OCI-LY1 (cell line): ENCODE measurements around the gene ZNF726.

Experiments
- H2AFZ ChIP-seq: fragments of 200-600 bp; sonication (generic), shearing (Covaris generic); 2 replicates; pipeline ENCODE4 v1.6.0; 2014; ENCODE audit warnings: antibody characterized with exemption, mild to moderate bottlenecking, low read length
- H3F3A ChIP-seq: fragments of 200-600 bp; sonication (generic), shearing (Covaris generic); 2 replicates; pipeline ENCODE4 v1.6.0; 2014; ENCODE audit warnings: mild to moderate bottlenecking, antibody characterized with exemption, low read length, moderate library complexity; ENCODE audit not compliant: insufficient read depth
- H3K27ac ChIP-seq: fragments of 200-600 bp; sonication (generic); 2 replicates; pipeline ENCODE4 v1.5.1; 2014; ENCODE audit warnings: low read length, mixed run types, mild to moderate bottlenecking, low read depth; ENCODE audit not compliant: poor library complexity, severe bottlenecking
- H3K27me3 ChIP-seq: fragments of 200-600 bp; sonication (generic); 2 replicates; pipeline ENCODE4 v1.6.0; 2014; ENCODE audit warnings: antibody characterized with exemption, mild to moderate bottlenecking, low read length, moderate library complexity; ENCODE audit not compliant: insufficient read depth
- H3K36me3 ChIP-seq: fragments of 200-600 bp; sonication (generic); 2 replicates; pipeline ENCODE4 v1.6.1; 2014; ENCODE audit warnings: mild to moderate bottlenecking, antibody characterized with exemption, low read length, moderate library complexity, mixed read lengths; ENCODE audit not compliant: insufficient read depth
- H3K4me1 ChIP-seq: fragments of 200-600 bp; sonication (generic); 2 replicates; pipeline ENCODE4 v1.5.1; 2014; ENCODE audit warnings: mild to moderate bottlenecking, low read length, moderate library complexity; ENCODE audit not compliant: insufficient read depth, severe bottlenecking
- H3K4me2 ChIP-seq: fragments of 200-600 bp; sonication (generic), shearing (Covaris generic); 2 replicates; pipeline ENCODE4 v1.6.1; 2014; ENCODE audit warnings: low read length
- H3K4me3 ChIP-seq: fragments of 200-600 bp; sonication (generic); 2 replicates; pipeline ENCODE4 v1.5.1; 2014; ENCODE audit warnings: low read length, low read depth, mild to moderate bottlenecking, mixed read lengths; ENCODE audit not compliant: poor library complexity, severe bottlenecking
- H3K79me2 ChIP-seq: fragments of 200-600 bp; shearing (Covaris generic); 2 replicates; pipeline ENCODE4 v1.6.1; 2016; ENCODE audit warnings: mixed run types, low read length, mixed read lengths; ENCODE audit not compliant: insufficient read depth
- H3K9ac ChIP-seq: fragments of 200-600 bp; sonication (generic), shearing (Covaris generic); 2 replicates; pipeline ENCODE4 v1.6.1; 2014; ENCODE audit warnings: mild to moderate bottlenecking, low read length, mixed read lengths
- H3K9me2 ChIP-seq: fragments of 200-600 bp; sonication (generic), shearing (Covaris generic); 2 replicates; pipeline ENCODE4 v1.6.1; 2014; ENCODE audit warnings: low read depth, mild to moderate bottlenecking, low read length, mixed read lengths
- H3K9me3 ChIP-seq: fragments of 200-600 bp; shearing (Covaris generic); 2 replicates; pipeline ENCODE4 v1.6.1; 2014; ENCODE audit warnings: low read length, mixed read lengths
- H4K20me1 ChIP-seq: fragments of 200-600 bp; sonication (generic), shearing (Covaris generic); 2 replicates; pipeline ENCODE4 v1.6.0; 2016; ENCODE audit warnings: mild to moderate bottlenecking, low read length; ENCODE audit not compliant: insufficient read depth
- EZH2 ChIP-seq: fragments of 200-600 bp; sonication (generic), shearing (Covaris generic); IDR thresholded peaks from 2 replicates; pipeline ENCODE4 v1.8.0; 2017; ENCODE audit warnings: borderline replicate concordance, mixed run types, mild to moderate bottlenecking, antibody characterized with exemption, low read length, moderate library complexity, mixed read lengths
- TF ChIP-seq, protein P1 (sequence below): fragments of 200-600 bp; sonication (generic), shearing (Covaris generic); IDR thresholded peaks from 2 replicates; pipeline ENCODE4 v1.5.1; 2017; ENCODE audit warnings: mild to moderate bottlenecking, antibody characterized with exemption, low read length, moderate library complexity, mixed read lengths

The ZNF726 gene

DNA sequence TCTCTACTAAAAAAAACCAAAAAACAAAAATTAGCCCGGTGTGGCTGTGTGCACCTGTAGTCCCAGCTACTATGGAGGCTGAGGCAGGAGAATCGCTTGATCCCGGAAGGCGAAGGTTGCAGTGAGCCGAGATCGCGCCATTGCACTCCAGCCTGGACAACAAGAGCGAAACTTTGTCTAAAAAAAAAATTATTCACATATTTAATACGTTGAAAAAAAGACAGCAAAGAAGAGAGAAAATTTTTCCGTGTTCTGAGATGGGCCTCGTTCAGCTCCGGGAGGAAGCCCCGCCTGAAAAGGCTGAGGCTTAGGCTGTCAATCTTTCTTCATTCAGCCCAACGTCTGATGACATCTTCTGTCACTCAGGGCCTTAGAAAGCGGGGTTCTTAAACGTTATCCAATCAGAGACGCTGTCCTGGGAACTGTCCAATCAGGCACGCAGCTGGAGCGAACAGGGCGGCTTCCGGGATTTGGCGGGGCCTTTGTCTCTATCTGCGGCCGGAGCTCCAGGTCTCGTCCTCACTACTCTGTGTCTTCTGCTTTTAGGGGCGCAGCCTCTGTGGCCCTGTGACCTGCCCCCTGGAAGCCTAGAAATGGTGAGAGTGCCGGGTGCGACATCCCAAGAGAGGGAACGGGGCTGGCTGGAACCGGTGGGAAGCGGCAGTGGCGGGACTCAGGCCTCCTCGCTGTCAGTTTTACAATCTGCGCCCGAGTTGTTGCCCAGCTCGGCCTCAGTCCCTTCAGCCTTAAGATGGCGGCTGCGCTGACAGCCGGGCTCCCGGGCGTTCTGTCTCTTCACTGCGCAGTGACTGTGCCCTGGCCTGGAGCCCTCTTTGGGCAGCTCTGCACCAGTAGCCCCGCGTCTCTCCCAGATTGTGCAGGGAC lies at the start of gene ZNF726:
TSS of gene ZNF726 (plus strand) at position 485 of the 885 bp plus-strand sequence. CDS start at position 594, 109 bp downstream.
- Histone ChIP-seq H3K27me3 (no peaks in the 10 kb centered on the region), H3K4me1 (peaks cover 10% of the 10 kb centered on the region), H3K9ac (peak within 1 kb of the TSS; percentile 76), H3K4me3 (peak within 1 kb of the TSS; percentile 80), H2AFZ (peak within 1 kb of the TSS; percentile 65; the same call in 1 of the 2 replicates), H3K79me2 (peaks cover 20% of the 10 kb centered on the region; the same call in 1 of the 2 replicates), H3K4me2 (peak within 1 kb of the TSS; percentile 55), H3K36me3 (peaks cover 48% of the 10 kb centered on the region), H3F3A (no peaks in the 10 kb centered on the region), H3K27ac (peak within 1 kb of the TSS; percentile 67), H3K9me2 (no peaks in the 10 kb centered on the region), H4K20me1 (no peaks in the 10 kb centered on the region), H3K9me3 (peaks cover 16% of the 10 kb centered on the region)
- no peak for TF ChIP-seq EZH2
- TF ChIP-seq, protein P1, sequence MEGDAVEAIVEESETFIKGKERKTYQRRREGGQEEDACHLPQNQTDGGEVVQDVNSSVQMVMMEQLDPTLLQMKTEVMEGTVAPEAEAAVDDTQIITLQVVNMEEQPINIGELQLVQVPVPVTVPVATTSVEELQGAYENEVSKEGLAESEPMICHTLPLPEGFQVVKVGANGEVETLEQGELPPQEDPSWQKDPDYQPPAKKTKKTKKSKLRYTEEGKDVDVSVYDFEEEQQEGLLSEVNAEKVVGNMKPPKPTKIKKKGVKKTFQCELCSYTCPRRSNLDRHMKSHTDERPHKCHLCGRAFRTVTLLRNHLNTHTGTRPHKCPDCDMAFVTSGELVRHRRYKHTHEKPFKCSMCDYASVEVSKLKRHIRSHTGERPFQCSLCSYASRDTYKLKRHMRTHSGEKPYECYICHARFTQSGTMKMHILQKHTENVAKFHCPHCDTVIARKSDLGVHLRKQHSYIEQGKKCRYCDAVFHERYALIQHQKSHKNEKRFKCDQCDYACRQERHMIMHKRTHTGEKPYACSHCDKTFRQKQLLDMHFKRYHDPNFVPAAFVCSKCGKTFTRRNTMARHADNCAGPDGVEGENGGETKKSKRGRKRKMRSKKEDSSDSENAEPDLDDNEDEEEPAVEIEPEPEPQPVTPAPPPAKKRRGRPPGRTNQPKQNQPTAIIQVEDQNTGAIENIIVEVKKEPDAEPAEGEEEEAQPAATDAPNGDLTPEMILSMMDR: no peak

DNA sequence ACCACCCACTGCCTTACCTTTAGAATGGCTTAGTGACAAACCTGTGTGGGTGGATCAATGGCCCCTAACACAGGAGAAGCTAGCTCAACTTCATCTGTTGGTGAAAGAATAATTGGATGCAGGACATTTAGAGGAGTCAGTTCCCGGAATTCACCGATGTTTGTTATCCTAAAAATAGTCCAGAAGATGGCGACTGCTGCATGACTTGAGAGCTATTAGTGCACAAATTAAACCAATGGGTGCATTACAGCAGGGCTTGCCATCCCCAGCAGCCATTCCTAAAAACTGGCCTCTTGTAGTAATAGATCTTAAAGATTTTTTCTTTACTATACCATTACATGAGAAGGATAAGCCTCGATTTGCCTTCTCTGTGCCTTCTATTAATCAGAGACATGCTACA lies 46.8 kb upstream of the ZNF726 start:
- Histone ChIP-seq H3K36me3 (no peaks in the 10 kb centered on the region), H3K9ac (no peak overlapping the region), H3K9me2 (no peaks in the 10 kb centered on the region), H3K4me2 (no peak overlapping the region), H3F3A (no peaks in the 10 kb centered on the region), H4K20me1 (no peaks in the 10 kb centered on the region), H3K4me1 (no peaks in the 10 kb centered on the region), H3K27ac (no peak overlapping the region), H3K4me3 (no peak overlapping the region), H3K79me2 (no peaks in the 10 kb centered on the region), H3K9me3 (no peaks in the 10 kb centered on the region), H2AFZ (no peak overlapping the region), H3K27me3 (no peaks in the 10 kb centered on the region)
- no peak for TF ChIP-seq EZH2
- TF ChIP-seq, protein P1: peak; percentile 27; the same call in 1 of the 2 replicates

DNA sequence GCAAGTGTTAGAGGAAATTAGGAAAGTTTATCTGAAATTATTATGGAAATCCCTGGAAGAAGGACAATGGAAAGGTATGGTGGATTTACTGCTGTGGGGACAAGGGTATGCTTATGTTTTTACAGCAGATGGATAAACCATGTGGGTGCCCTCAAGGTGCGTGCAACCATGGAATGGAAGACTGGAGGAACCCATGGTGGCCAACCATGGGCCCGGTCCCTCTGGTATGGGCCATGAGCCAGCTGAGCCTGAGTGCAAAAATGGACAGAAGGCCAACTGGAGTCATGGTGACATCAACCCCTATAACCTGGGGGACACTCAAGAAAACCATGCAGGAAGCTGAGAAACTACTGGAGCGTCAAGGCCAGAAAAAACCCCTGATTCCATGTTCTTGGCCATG lies 46.1 kb upstream of the ZNF726 start:
- Histone ChIP-seq H3K4me3 (no peak overlapping the region), H3K9ac (no peak overlapping the region), H3F3A (no peaks in the 10 kb centered on the region), H3K36me3 (no peaks in the 10 kb centered on the region), H3K79me2 (no peaks in the 10 kb centered on the region), H3K4me2 (no peak overlapping the region), H3K9me3 (no peaks in the 10 kb centered on the region), H2AFZ (no peak overlapping the region), H3K9me2 (no peaks in the 10 kb centered on the region), H4K20me1 (no peaks in the 10 kb centered on the region), H3K4me1 (no peaks in the 10 kb centered on the region), H3K27ac (no peak overlapping the region), H3K27me3 (no peaks in the 10 kb centered on the region)
- no peak for TF ChIP-seq EZH2
- TF ChIP-seq, protein P1: no peak
